ENCODE results near the gene KIFC3. TPM values are rescaled to one million over a fixed set of nuclear protein-coding genes. Genes with fewer than 3 reads are reported as not detected.

The KIFC3 gene
- total and polyA plus RNA-seq, 2 of the 13 experiments (the other 11 are each of a cell fraction or from before 2014, with no cell fraction given): 42.1 to 45.3 TPM

DNA sequence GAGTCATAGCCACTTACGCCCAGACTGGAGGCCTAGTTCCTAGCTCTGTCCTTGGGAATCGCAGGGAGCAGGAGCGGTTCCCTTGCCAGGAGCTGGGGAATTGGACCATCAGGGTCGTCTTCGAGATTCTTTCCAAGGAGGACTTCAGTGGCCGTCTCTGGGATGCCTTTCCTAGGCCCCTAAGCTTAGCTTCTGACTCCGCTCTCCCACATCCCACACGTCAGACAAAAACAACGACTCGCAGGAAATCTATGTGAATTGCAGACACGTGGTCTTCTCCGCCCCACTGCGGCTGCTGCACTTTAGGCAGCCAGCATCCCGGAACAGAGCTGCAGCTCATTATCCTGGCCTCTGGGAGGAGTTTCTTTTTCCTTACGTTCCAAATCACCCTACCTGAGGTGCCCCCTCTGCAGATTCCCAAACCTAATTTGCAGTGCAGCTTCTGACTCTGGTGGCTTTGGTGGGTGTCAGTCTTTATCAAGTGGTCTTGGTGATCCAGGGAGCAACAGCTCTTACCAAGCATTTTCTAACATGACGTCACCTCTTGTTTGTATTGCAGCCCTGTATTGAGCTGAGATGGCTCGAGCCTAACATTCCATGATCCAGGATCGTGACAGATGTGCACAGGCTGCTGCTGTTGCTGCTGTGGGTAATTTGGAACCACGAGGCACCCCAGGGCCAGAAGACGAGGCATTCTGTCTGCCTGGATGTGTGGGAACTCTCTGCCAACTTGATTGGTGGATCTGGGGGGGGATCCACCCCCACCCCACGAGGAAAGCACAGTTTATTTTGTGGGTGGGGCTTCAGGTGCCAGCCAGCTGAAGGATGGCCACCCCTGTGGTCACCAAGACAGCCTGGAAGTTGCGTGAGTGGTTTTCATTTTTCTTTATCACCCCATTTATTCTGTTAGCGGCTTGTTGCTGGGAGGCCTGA, 65.6 kb downstream of the KIFC3 start (continued):
- TF ChIP-seq ZNF558 (CRISPR knock-in tag; IDR thresholded peaks at IDR 0.05; ENCODE audit: borderline replicate concordance): no peak
- TF ChIP-seq PRMT3 (CRISPR knock-in tag; IDR thresholded peaks at IDR 0.05; ENCODE audit: borderline replicate concordance, low read depth): no peak
- TF ChIP-seq TP53 (CRISPR knock-in tag; conservative IDR thresholded peaks at IDR 0.05): 0 out of 2 replicates have a peak, but pooled peaks have one; percentile 50
- no peak for TF ChIP-seq SATB2 (CRISPR knock-in tag; IDR thresholded peaks at IDR 0.05)
- peak; percentile 50; the same call in 1 of the 2 replicates for TF ChIP-seq MEIS2 (CRISPR knock-in tag; IDR thresholded peaks at IDR 0.05)
- TF ChIP-seq U2AF2 (IDR thresholded peaks at IDR 0.05; ENCODE audit: low read depth, low read length): no peak
- TF ChIP-seq SP4 (CRISPR knock-in tag; IDR thresholded peaks at IDR 0.05): no peak
- TF ChIP-seq ZFP1 (CRISPR knock-in tag; IDR thresholded peaks at IDR 0.05): no peak
- TF ChIP-seq FOSL1 (CRISPR knock-in tag; IDR thresholded peaks at IDR 0.05; ENCODE audit: borderline replicate concordance): no peak
- TF ChIP-seq ZNF101 (CRISPR knock-in tag; IDR thresholded peaks at IDR 0.05; ENCODE audit: borderline replicate concordance, low read depth): no peak
- 0 out of 2 replicates have a peak, but pooled peaks have one; percentile 21 for TF ChIP-seq ZKSCAN8 (CRISPR knock-in tag; IDR thresholded peaks at IDR 0.05; ENCODE audit: borderline replicate concordance)
- 0 out of 2 replicates have a peak, but pooled peaks have one; percentile 1 for TF ChIP-seq KDM5B (CRISPR knock-in tag; IDR thresholded peaks at IDR 0.05; ENCODE audit: borderline replicate concordance)
- TF ChIP-seq ZNF331 (CRISPR knock-in tag; IDR thresholded peaks at IDR 0.05): no peak
- TF ChIP-seq BRCA1 (CRISPR knock-in tag; IDR thresholded peaks at IDR 0.05): no peak
- no peak for TF ChIP-seq MTA1 (CRISPR knock-in tag; IDR thresholded peaks at IDR 0.05; ENCODE audit: borderline replicate concordance)
- no peak for TF ChIP-seq NONO (IDR thresholded peaks at IDR 0.05)
- no peak for TF ChIP-seq NONO (CRISPR knock-in tag; conservative IDR thresholded peaks at IDR 0.05)
- no peak for TF ChIP-seq AKAP8 (CRISPR knock-in tag; IDR thresholded peaks at IDR 0.05)
- TF ChIP-seq, protein P1, sequence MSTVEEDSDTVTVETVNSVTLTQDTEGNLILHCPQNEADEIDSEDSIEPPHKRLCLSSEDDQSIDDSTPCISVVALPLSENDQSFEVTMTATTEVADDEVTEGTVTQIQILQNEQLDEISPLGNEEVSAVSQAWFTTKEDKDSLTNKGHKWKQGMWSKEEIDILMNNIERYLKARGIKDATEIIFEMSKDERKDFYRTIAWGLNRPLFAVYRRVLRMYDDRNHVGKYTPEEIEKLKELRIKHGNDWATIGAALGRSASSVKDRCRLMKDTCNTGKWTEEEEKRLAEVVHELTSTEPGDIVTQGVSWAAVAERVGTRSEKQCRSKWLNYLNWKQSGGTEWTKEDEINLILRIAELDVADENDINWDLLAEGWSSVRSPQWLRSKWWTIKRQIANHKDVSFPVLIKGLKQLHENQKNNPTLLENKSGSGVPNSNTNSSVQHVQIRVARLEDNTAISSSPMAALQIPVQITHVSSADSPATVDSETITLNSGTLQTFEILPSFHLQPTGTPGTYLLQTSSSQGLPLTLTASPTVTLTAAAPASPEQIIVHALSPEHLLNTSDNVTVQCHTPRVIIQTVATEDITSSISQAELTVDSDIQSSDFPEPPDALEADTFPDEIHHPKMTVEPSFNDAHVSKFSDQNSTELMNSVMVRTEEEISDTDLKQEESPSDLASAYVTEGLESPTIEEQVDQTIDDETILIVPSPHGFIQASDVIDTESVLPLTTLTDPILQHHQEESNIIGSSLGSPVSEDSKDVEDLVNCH (CRISPR knock-in tag; IDR thresholded peaks at IDR 0.05): no peak
- TF ChIP-seq, protein P2, sequence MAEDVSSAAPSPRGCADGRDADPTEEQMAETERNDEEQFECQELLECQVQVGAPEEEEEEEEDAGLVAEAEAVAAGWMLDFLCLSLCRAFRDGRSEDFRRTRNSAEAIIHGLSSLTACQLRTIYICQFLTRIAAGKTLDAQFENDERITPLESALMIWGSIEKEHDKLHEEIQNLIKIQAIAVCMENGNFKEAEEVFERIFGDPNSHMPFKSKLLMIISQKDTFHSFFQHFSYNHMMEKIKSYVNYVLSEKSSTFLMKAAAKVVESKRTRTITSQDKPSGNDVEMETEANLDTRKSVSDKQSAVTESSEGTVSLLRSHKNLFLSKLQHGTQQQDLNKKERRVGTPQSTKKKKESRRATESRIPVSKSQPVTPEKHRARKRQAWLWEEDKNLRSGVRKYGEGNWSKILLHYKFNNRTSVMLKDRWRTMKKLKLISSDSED (CRISPR knock-in tag; IDR thresholded peaks at IDR 0.05): no peak
- TF ChIP-seq ZSCAN20 (CRISPR knock-in tag; IDR thresholded peaks at IDR 0.05; ENCODE audit: borderline replicate concordance): no peak
- TF ChIP-seq, protein P3, sequence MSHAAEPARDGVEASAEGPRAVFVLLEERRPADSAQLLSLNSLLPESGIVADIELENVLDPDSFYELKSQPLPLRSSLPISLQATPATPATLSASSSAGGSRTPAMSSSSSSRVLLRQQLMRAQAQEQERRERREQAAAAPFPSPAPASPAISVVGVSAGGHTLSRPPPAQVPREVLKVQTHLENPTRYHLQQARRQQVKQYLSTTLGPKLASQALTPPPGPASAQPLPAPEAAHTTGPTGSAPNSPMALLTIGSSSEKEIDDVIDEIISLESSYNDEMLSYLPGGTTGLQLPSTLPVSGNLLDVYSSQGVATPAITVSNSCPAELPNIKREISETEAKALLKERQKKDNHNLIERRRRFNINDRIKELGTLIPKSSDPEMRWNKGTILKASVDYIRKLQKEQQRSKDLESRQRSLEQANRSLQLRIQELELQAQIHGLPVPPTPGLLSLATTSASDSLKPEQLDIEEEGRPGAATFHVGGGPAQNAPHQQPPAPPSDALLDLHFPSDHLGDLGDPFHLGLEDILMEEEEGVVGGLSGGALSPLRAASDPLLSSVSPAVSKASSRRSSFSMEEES (CRISPR knock-in tag; IDR thresholded peaks at IDR 0.05): no peak
- TF ChIP-seq ZNF839 (CRISPR knock-in tag; IDR thresholded peaks at IDR 0.05; ENCODE audit: borderline replicate concordance): no peak
- TF ChIP-seq, protein P4, sequence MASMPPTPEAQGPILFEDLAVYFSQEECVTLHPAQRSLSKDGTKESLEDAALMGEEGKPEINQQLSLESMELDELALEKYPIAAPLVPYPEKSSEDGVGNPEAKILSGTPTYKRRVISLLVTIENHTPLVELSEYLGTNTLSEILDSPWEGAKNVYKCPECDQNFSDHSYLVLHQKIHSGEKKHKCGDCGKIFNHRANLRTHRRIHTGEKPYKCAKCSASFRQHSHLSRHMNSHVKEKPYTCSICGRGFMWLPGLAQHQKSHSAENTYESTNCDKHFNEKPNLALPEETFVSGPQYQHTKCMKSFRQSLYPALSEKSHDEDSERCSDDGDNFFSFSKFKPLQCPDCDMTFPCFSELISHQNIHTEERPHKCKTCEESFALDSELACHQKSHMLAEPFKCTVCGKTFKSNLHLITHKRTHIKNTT (CRISPR knock-in tag; IDR thresholded peaks at IDR 0.05): no peak
- peak; percentile 63 for TF ChIP-seq XRCC5 (optimal IDR thresholded peaks at IDR 0.05; ENCODE audit: low read length)

Data from HepG2 (cell line).